ENCODE measurements around the gene RGS18. TPM values are rescaled to one million over a fixed set of nuclear protein-coding genes. Genes with fewer than 3 reads are reported as not detected.

Gene RGS18
- total and polyA plus RNA-seq, 2 of the 8 experiments (the other 6 are each of a cell fraction or from before 2014, with no cell fraction given): not detected

GRCh38 chr1:192157067-192157466 lies 1.2 kb upstream of the RGS18 start:
- H3K23me2 ChIP-seq (ENCODE audit: low read depth, low read length): no peaks in the 10 kb centered on the region
- H4K5ac ChIP-seq (ENCODE audit: insufficient read length, low read depth, low read length): no peak overlapping the region
- H2AFZ ChIP-seq (ENCODE audit: low read length): no peak overlapping the region
- H2BK120ac ChIP-seq (replicated peaks; ENCODE audit: low read depth, low read length): no peak overlapping the region
- no peak overlapping the region for H2BK5ac ChIP-seq (ENCODE audit: low read depth, low read length)
- H3K36me3 ChIP-seq (ENCODE audit: control insufficient read depth in 2 of 4, insufficient read depth in 4 of 4, low read length in 3 of 4): no peaks in the 10 kb centered on the region
- H3K56ac ChIP-seq (replicated peaks; ENCODE audit: insufficient read length, low read depth, low read length): no peak overlapping the region
- H4K8ac ChIP-seq (ENCODE audit: extremely low read depth, insufficient read depth, low read length): no peak overlapping the region
- H3K14ac ChIP-seq (ENCODE audit: insufficient read length): no peak overlapping the region
- H2BK12ac ChIP-seq (ENCODE audit: low read depth, low read length): no peak overlapping the region
- POLR2A ChIA-PET (ENCODE audit: partially characterized antibody): no interaction called here
- H2AK5ac ChIP-seq (ENCODE audit: low read depth, low read length): no peak overlapping the region
- H3K4me2 ChIP-seq (ENCODE audit: insufficient read depth in 1 of 2, low read depth in 2 of 2, low read length in 2 of 2): no peak overlapping the region
- no peak overlapping the region for H3K23ac ChIP-seq (ENCODE audit: insufficient read length)
- no peaks in the 10 kb centered on the region for H3K27me3 ChIP-seq (replicated peaks in 1 of 4; ENCODE audit: control insufficient read depth in 3 of 4, extremely low read depth in 1 of 4, insufficient read depth in 3 of 4, low read length in 3 of 4)
- H3K4ac ChIP-seq (replicated peaks; ENCODE audit: insufficient read length, low read depth, low read length): no peak overlapping the region
- no peaks in the 10 kb centered on the region for H3K79me2 ChIP-seq (ENCODE audit: control insufficient read depth in 1 of 2, insufficient read depth in 2 of 2, low read length in 2 of 2)
- no peaks in the 10 kb centered on the region for H3K79me1 ChIP-seq (ENCODE audit: low read depth, low read length)
- H3K9ac ChIP-seq (replicated peaks in 1 of 4; ENCODE audit: extremely low read depth in 1 of 4, low read depth in 3 of 4, low read length in 3 of 4): no peak overlapping the region
- H3K18ac ChIP-seq (ENCODE audit: extremely low read depth, low read length): no peak overlapping the region
- TF ChIP-seq GTF2F1 (IDR thresholded peaks at IDR 0.05; ENCODE audit: borderline replicate concordance, low read depth, low read length): no peak
- TF ChIP-seq ATF2 (IDR thresholded peaks at IDR 0.05; ENCODE audit: low read length): no peak
- TF ChIP-seq NANOG (IDR thresholded peaks at IDR 0.05; ENCODE audit: insufficient read depth, low read depth, low read length, poor library complexity, severe bottlenecking): no peak
- TF ChIP-seq CHD1 (IDR thresholded peaks at IDR 0.05; ENCODE audit: low read depth, low read length): no peak
- no peak for TF ChIP-seq BACH1 (IDR thresholded peaks at IDR 0.05; ENCODE audit: low read length)
- no peak for TF ChIP-seq YY1 (IDR thresholded peaks at IDR 0.05; ENCODE audit: low read depth, low read length)
- no peak for TF ChIP-seq RBBP5 (IDR thresholded peaks at IDR 0.05; ENCODE audit: borderline replicate concordance, low read depth, low read length)
- no peak for TF ChIP-seq SIRT6 (IDR thresholded peaks at IDR 0.05; ENCODE audit: low read length)
- no peak for TF ChIP-seq KDM4A (IDR thresholded peaks at IDR 0.05; ENCODE audit: low read depth, low read length, severe bottlenecking)
- no peak for TF ChIP-seq RFX5 (IDR thresholded peaks at IDR 0.05; ENCODE audit: borderline replicate concordance, low read depth, low read length)
- no peak for TF ChIP-seq SRF (IDR thresholded peaks at IDR 0.05; ENCODE audit: low read depth, low read length)
- no peak for TF ChIP-seq EGR1 (IDR thresholded peaks at IDR 0.05; ENCODE audit: borderline replicate concordance, low read depth, low read length)
- no peak for TF ChIP-seq POU5F1 (IDR thresholded peaks at IDR 0.05; ENCODE audit: low read depth, low read length)
- no peaks in the 10 kb centered on the region; a peak in 1 of 4 replicates for H3K9me3 ChIP-seq (ENCODE audit: insufficient read depth in 2 of 2, low read depth in 1 of 2, low read length in 1 of 2)
- no peak overlapping the region for H3K27ac ChIP-seq (ENCODE audit: low read depth, low read length)
- FAIRE-seq: no peak
- CTCF ChIA-PET (ENCODE audit: partially characterized antibody): no interaction called here
- no peak overlapping the region for H2BK15ac ChIP-seq (ENCODE audit: low read length)
- H4K20me1 ChIP-seq (replicated peaks in 1 of 2; ENCODE audit: control insufficient read depth in 1 of 2, insufficient read depth in 2 of 2, low read length in 2 of 2): no peaks in the 10 kb centered on the region
- H3K4me3 ChIP-seq (ENCODE audit: extremely low read depth in 1 of 4, insufficient read depth in 2 of 4, low read depth in 3 of 4, low read length in 4 of 4): no peak overlapping the region
- H2BK20ac ChIP-seq (ENCODE audit: low read length): no peak overlapping the region
- H4K91ac ChIP-seq (replicated peaks; ENCODE audit: insufficient read length, low read length): no peak overlapping the region
- no peak for DNase-seq (ENCODE audit: low read depth in 1 of 2, low spot score in 2 of 2)
- no peaks in the 10 kb centered on the region for H3K4me1 ChIP-seq (replicated peaks in 1 of 4; ENCODE audit: control insufficient read depth in 3 of 4, insufficient read depth in 4 of 4, low read length in 3 of 4)
